ENCODE results near the gene U2AF2. TPM values are rescaled to one million over a fixed set of nuclear protein-coding genes. Genes with fewer than 3 reads are reported as not detected.

The U2AF2 gene
- polyA plus RNA-seq, 3 donors = 5.3 to 166 (median 5.4) TPM

DNA sequence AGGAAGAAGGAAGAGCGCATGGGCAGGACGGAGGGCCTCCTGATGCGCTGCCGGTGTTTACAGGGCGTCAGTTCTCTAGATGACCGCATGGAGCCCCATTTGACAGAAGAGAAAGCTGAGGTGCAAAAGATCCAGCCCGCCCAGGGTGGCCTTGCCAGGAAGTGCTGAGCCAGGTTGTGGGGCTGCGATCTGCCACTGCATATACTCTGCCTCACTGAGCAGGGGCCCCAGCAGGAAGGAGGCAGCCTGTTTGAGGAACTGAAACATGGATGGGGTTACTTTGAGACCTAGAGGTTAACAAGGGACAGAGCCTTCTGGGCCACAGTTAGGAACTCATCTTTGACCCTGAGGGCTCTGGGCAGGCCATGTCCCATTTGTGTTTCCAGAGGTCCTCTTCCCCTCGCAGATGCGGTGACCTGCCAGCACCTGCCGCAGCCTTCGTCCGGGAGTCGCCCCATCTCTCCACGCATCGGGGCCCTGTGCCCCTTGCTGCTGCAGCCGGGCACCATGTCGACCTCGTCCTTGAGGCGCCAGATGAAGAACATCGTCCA, 23.4 kb downstream of the U2AF2 start:
- Histone ChIP-seq H3K36me3 (replicated peaks in 1 of 2; ENCODE audit: control insufficient read depth in 1 of 2, insufficient read depth in 2 of 2, low read length in 2 of 2) (peaks cover 46 to 49% of the 10 kb centered on the region in 2 donors), H3K27me3 (ENCODE audit: control insufficient read depth in 2 of 2, insufficient read depth in 2 of 2, low read length in 2 of 2) (no peaks in the 10 kb centered on the region), H3K4me1 (ENCODE audit: control insufficient read depth in 1 of 2, insufficient read depth in 2 of 2, low read length in 2 of 2) (peaks cover 55 to 60% of the 10 kb centered on the region in 2 donors), H3K27ac (ENCODE audit: low read depth in 1 of 2, low read length in 2 of 2) (peak overlapping the region; percentile 86 to 92), H2AFZ (ENCODE audit: insufficient read depth, low read depth, low read length, poor library complexity, severe bottlenecking) (peak overlapping the region; percentile 5), H3K4me2 (replicated peaks; ENCODE audit: extremely low read depth, low read length, poor library complexity, severe bottlenecking) (peak overlapping the region; percentile 92), H4K20me1 (ENCODE audit: insufficient read depth, low read length) (peaks cover 76% of the 10 kb centered on the region), H3K9me3 (replicated peaks in 1 of 2; ENCODE audit: control insufficient read depth in 1 of 2, insufficient read depth in 1 of 2, low read length in 2 of 2) (no peaks in the 10 kb centered on the region), H3K4me3 (replicated peaks in 1 of 3; ENCODE audit: low read depth in 2 of 3, low read length in 3 of 3) (peak overlapping the region; percentile 1 to 81 (median 5)), H3K79me2 (ENCODE audit: insufficient read depth, low read length) (peaks cover 83% of the 10 kb centered on the region), H3K9ac (ENCODE audit: insufficient read depth, low read length, poor library complexity, severe bottlenecking) (peak overlapping the region; percentile 62)
- WGBS (ENCODE audit: insufficient coverage) = 42% methylated on average over 21 of the region's 21 CpGs
- intact Hi-C loops (cut with micrococcal nuclease) = no loop called here
- Mint-ChIP-seq H3K4me3 (peak overlapping the region; percentile 76 to 99), H3K27ac (peak overlapping the region; percentile 86 to 98 (median 94)), H3K4me1 (peaks cover 58% of the 10 kb centered on the region), H3K9me3 (no peaks in the 10 kb centered on the region), H3K36me3 (peaks cover 55 to 68% of the 10 kb centered on the region in 2 donors), H3K27me3 (ENCODE audit: low read depth in 3 of 3) (no peaks in the 10 kb centered on the region)
- peak; percentile 81 to 86 (median 84) for DNase-seq
- TF ChIP-seq CTCF (IDR thresholded peaks at IDR 0.05) = peak; percentile 9

DNA sequence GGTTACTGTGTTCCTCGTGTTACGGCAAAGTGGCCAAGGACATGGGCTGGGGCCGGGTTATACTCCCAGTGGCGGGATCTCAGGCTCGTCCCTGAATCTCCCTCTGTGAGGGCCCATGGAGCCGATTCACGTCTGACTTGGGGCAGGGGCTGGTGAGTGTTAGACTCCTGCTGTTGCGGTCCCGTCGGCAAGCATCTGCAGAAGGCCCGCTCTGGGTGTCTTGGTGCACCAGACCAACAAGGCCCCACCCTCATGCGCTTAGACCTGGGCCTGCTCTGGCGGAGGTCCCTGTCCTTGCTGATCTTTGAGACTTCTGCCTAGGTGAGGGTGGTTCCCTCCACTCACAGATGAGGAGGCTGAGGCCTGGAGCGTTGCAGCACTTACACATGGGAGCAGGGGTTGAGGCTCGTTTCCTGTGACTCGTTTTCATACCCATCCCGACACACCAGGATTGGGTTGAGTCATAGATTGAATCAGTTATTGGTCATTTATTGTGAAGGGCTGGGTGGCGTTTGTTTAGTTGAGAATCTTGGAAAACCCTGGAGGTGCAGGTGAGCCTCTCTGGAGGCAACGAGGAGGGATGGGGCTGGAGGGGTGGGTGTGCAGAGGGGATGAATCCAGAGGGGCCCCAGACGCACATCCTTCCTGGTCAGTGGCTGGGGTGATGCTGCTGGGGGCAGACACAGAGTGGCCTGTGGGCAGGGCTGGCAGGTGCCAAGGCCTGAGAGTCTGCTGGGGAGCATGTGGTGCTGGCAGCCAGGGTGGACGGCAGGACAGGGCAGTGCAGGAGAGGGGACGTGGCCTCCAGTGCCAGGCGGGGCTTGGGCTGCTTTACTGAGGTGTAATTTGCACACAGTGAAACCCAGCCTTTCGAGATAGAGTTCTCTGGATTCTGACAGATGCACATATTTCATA, 24.8 kb downstream of the U2AF2 start:
- Histone ChIP-seq H3K9ac (ENCODE audit: insufficient read depth, low read length, poor library complexity, severe bottlenecking) (no peak overlapping the region), H3K4me1 (ENCODE audit: control insufficient read depth in 1 of 2, insufficient read depth in 2 of 2, low read length in 2 of 2) (peaks cover 51 to 56% of the 10 kb centered on the region in 2 donors), H3K4me3 (replicated peaks in 1 of 3; ENCODE audit: low read depth in 2 of 3, low read length in 3 of 3) (no peak overlapping the region), H3K27ac (ENCODE audit: low read depth in 1 of 2, low read length in 2 of 2) (peak overlapping the region; percentile 86 to 92), H3K4me2 (replicated peaks; ENCODE audit: extremely low read depth, low read length, poor library complexity, severe bottlenecking) (no peak overlapping the region), H3K9me3 (replicated peaks in 1 of 2; ENCODE audit: control insufficient read depth in 1 of 2, insufficient read depth in 1 of 2, low read length in 2 of 2) (no peaks in the 10 kb centered on the region), H2AFZ (ENCODE audit: insufficient read depth, low read depth, low read length, poor library complexity, severe bottlenecking) (no peak overlapping the region), H3K79me2 (ENCODE audit: insufficient read depth, low read length) (peaks cover 91% of the 10 kb centered on the region), H3K27me3 (ENCODE audit: control insufficient read depth in 2 of 2, insufficient read depth in 2 of 2, low read length in 2 of 2) (no peaks in the 10 kb centered on the region), H4K20me1 (ENCODE audit: insufficient read depth, low read length) (peaks cover 78% of the 10 kb centered on the region), H3K36me3 (replicated peaks in 1 of 2; ENCODE audit: control insufficient read depth in 1 of 2, insufficient read depth in 2 of 2, low read length in 2 of 2) (peaks cover 51 to 57% of the 10 kb centered on the region in 2 donors)
- H3K9me3 Mint-ChIP-seq = no peaks in the 10 kb centered on the region
- H3K4me1 Mint-ChIP-seq = peaks cover 52% of the 10 kb centered on the region
- H3K27me3 Mint-ChIP-seq (ENCODE audit: low read depth in 3 of 3) = no peaks in the 10 kb centered on the region
- 89% methylated on average over 21 of the region's 24 CpGs for WGBS (ENCODE audit: insufficient coverage)
- H3K36me3 Mint-ChIP-seq = peaks cover 57 to 69% of the 10 kb centered on the region in 2 donors
- peak overlapping the region in 5 of 7 donors; percentile 17 to 98 (median 93) for H3K27ac Mint-ChIP-seq
- TF ChIP-seq CTCF (IDR thresholded peaks at IDR 0.05) = no peak
- H3K4me3 Mint-ChIP-seq = no peak overlapping the region
- intact Hi-C loops (cut with micrococcal nuclease) = no loop called here
- no peak for DNase-seq

Measured in CD14-positive monocyte (primary cell).